IgD-negative memory B cell (primary cell): ENCODE measurements around the gene TATDN2. TPM values are rescaled to one million over a fixed set of nuclear protein-coding genes. Genes with fewer than 3 reads are reported as not detected.
"Not testable (repeated sequence)": the region's sequence is repeated elsewhere in the genome, so short reads cannot be mapped to it uniquely, and the experiment has no call there.

Experiments used
- H3K27ac Mint-ChIP-seq, 3 donors: one replicate each; pipeline ENCODE4 v1.8.0; 2020 to 2022; ENCODE audit warnings: mild to moderate bottlenecking in 3 of 3, mixed read lengths in 3 of 3, moderate library complexity in 1 of 3
- H3K27me3 Mint-ChIP-seq: one replicate; pipeline ENCODE4 v1.8.0; 2021; ENCODE audit warnings: mixed read lengths
- H3K36me3 Mint-ChIP-seq: one replicate; pipeline ENCODE4 v1.8.0; 2020; ENCODE audit warnings: mild to moderate bottlenecking, mixed read lengths
- H3K4me1 Mint-ChIP-seq, 3 donors: one replicate each; pipeline ENCODE4 v1.8.0; 2020 to 2022; ENCODE audit warnings: mixed read lengths in 3 of 3, mild to moderate bottlenecking in 1 of 3
- H3K4me3 Mint-ChIP-seq, 4 donors: one replicate each; pipeline ENCODE4 v1.8.0; 2020 to 2022; ENCODE audit warnings: mild to moderate bottlenecking in 4 of 4, mixed read lengths in 4 of 4, moderate library complexity in 3 of 4
- H3K9me3 Mint-ChIP-seq, 3 donors: one replicate each; pipeline ENCODE4 v1.8.0; 2020 to 2021; ENCODE audit warnings: mixed read lengths in 3 of 3, mild to moderate bottlenecking in 1 of 3
- polyA plus RNA-seq: library from polyadenylated mRNA; unstranded; fragments of 300-500 nt; fragmentation: Illumina TruSeq; gene quantifications from one replicate; pipeline ENCODE4 v1.2.3, GENCODE V29; 2021

TATDN2 gene
- polyA plus RNA-seq, 1 donor from 2014 or later, result 11.6 TPM

- peaks cover 0 to 16% (median 5%) of the 10 kb centered on the region in 3 donors for H3K9me3 Mint-ChIP-seq
- no peaks in the 10 kb centered on the region for H3K27me3 Mint-ChIP-seq
- H3K4me1 Mint-ChIP-seq, result peaks cover 26 to 35% (median 29%) of the 10 kb centered on the region in 3 donors
- H3K36me3 Mint-ChIP-seq, result peaks cover 6% of the 10 kb centered on the region
- peak overlapping the region; percentile 85 to 98 (median 96) for H3K4me3 Mint-ChIP-seq
- peak overlapping the region; percentile 80 to 96 (median 94) for H3K27ac Mint-ChIP-seq
Observed at GRCh38 chr3:10247679-10248183, 528 bp upstream of the TATDN2 start.

- peaks cover 26 to 38% (median 37%) of the 10 kb centered on the region in 3 donors for H3K4me1 Mint-ChIP-seq
- H3K4me3 Mint-ChIP-seq, result peak overlapping the region; percentile 95 to 99 (median 98)
- no peaks in the 10 kb centered on the region for H3K27me3 Mint-ChIP-seq
- peaks cover 11% of the 10 kb centered on the region for H3K36me3 Mint-ChIP-seq
- peak overlapping the region; percentile 90 to 97 (median 92) for H3K27ac Mint-ChIP-seq
- peaks cover 0 to 16% (median 5%) of the 10 kb centered on the region in 3 donors for H3K9me3 Mint-ChIP-seq
Observed at GRCh38 chr3:10248984-10249748, 907 bp downstream of the TATDN2 start.

- Mint-ChIP-seq H3K27ac (peak overlapping the region; percentile 90 to 97 (median 92)), H3K4me1 (peaks cover 31 to 43% (median 38%) of the 10 kb centered on the region in 3 donors), H3K9me3 (peaks cover 0 to 10% (median 2%) of the 10 kb centered on the region in 3 donors), H3K27me3 (no peaks in the 10 kb centered on the region), H3K36me3 (peaks cover 11% of the 10 kb centered on the region), H3K4me3 (peak overlapping the region; percentile 95 to 99 (median 98))
Observed at GRCh38 chr3:10249833-10250232, 1.6 kb downstream of the TATDN2 start.

DNA sequence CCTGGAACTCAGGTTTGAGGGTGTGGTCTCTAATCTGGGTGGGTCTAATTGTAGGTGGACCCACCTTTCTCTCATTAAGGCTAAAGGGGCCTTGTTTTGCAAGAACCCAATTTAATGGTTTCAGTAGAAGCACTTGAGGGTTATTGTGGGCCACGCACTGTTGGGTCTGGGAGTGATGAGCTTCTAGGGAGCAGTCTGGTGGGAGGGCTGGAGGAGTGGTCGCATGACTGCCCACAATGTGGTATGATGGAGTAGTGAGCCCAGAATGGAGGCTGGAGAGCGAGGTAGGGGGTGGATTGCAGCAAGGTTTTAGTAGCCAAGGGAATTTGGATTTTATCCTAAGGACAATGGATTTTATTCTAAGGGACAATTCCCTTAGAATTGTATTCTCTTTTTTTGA, 2.7 kb downstream of the TATDN2 start:
- Mint-ChIP-seq H3K4me1 (peaks cover 34 to 45% (median 38%) of the 10 kb centered on the region in 3 donors), H3K9me3 (peaks cover 0 to 3% (median 0%) of the 10 kb centered on the region in 3 donors), H3K4me3 (peak overlapping the region; percentile 95 to 99 (median 98)), H3K27ac (peak overlapping the region; percentile 80 to 92 (median 90)), H3K36me3 (peaks cover 8% of the 10 kb centered on the region), H3K27me3 (no peaks in the 10 kb centered on the region)

- H3K27ac Mint-ChIP-seq, result peak overlapping the region in 2 of 3 donors; percentile 64 to 69
- H3K36me3 Mint-ChIP-seq, result peaks cover 8% of the 10 kb centered on the region
- H3K27me3 Mint-ChIP-seq, result no peaks in the 10 kb centered on the region
- no peaks in the 10 kb centered on the region for H3K9me3 Mint-ChIP-seq
- peaks cover 32 to 48% (median 35%) of the 10 kb centered on the region in 3 donors for H3K4me1 Mint-ChIP-seq
- H3K4me3 Mint-ChIP-seq, result peak overlapping the region in 2 of 4 donors; percentile 57 to 65
Observed at GRCh38 chr3:10253731-10254130, 5.5 kb downstream of the TATDN2 start.

DNA sequence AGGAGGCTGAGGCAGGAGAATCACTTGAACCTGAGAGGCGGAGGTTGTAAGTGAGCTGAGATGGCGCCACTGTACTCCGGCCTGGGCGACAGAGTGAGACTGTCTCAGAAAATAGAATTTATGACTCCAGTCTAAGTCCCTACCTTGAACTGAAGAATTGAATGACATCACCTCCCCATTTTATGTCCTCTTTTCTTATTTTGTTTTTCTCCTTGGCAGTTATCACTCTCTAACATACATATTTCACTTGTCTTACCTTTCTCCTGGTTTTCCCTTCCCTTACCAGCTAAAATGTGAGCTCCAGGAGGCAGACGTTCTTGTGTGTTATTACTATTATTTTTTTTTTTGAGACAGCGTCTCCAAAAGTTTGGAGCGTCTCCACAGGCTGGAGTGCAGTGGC, 7.6 kb downstream of the TATDN2 start:
- peaks cover 8% of the 10 kb centered on the region for H3K36me3 Mint-ChIP-seq
- H3K27me3 Mint-ChIP-seq, result no peaks in the 10 kb centered on the region
- H3K4me1 Mint-ChIP-seq, result peaks cover 29 to 43% (median 29%) of the 10 kb centered on the region in 3 donors
- no peak overlapping the region for H3K4me3 Mint-ChIP-seq
- no peaks in the 10 kb centered on the region for H3K9me3 Mint-ChIP-seq
- peak overlapping the region in 1 of 3 donors; percentile 12 for H3K27ac Mint-ChIP-seq

DNA sequence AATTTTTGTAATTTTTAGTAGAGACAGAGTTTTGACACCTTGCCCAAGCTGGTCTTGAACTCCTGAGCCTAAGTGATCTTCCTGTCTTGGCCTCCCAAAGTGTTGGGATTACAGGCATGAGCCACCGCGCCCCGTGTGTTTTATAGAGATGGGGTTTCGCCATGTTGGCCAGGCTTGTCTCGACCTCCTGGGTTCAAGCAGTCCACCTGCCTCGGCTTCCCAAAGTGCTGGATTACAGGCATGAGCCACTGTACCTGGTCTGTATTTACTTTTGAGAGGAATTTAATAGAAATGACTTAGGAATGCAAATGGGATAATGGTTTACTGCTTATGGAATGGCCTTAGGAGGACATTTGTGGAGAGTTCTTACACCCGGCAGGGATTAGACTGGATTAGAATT, 10.8 kb downstream of the TATDN2 start:
- Mint-ChIP-seq H3K27ac (peak overlapping the region in 1 of 3 donors; percentile 64), H3K9me3 (no peaks in the 10 kb centered on the region), H3K27me3 (no peaks in the 10 kb centered on the region), H3K4me3 (no peak overlapping the region), H3K4me1 (peaks cover 40 to 48% (median 40%) of the 10 kb centered on the region in 3 donors), H3K36me3 (peaks cover 4% of the 10 kb centered on the region)

DNA sequence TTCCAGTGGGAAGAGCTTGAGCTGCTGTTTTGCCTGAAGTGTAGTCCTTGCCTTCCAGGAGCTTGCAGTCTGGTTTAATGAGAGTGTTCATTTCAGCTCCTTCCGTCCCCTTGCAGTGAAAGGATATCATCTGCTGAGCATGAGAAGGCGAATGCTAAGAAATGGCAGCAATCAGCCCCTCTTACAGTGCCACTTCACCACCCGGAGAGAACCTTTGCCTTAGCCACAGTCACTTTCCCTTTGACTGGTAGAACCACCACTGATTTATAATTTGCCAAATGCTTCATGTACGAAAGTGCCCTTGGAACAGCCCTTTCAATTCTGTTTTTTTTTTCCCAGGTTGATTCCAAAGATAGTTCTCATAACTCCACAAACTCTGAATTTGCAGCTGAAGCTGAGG, 11.5 kb downstream of the TATDN2 start:
- H3K27me3 Mint-ChIP-seq, result no peaks in the 10 kb centered on the region
- H3K27ac Mint-ChIP-seq, result no peak overlapping the region
- H3K9me3 Mint-ChIP-seq, result no peaks in the 10 kb centered on the region
- H3K36me3 Mint-ChIP-seq, result peaks cover 4% of the 10 kb centered on the region
- peaks cover 39 to 45% (median 43%) of the 10 kb centered on the region in 3 donors for H3K4me1 Mint-ChIP-seq
- H3K4me3 Mint-ChIP-seq, result no peak overlapping the region

- Mint-ChIP-seq H3K4me1 (peaks cover 35 to 45% (median 43%) of the 10 kb centered on the region in 3 donors), H3K27me3 (no peaks in the 10 kb centered on the region), H3K9me3 (no peaks in the 10 kb centered on the region), H3K36me3 (peaks cover 4% of the 10 kb centered on the region), H3K4me3 (no peak overlapping the region), H3K27ac (peak overlapping the region in 1 of 3 donors; percentile 43)
Observed at GRCh38 chr3:10260211-10260701, 12.0 kb downstream of the TATDN2 start.

DNA sequence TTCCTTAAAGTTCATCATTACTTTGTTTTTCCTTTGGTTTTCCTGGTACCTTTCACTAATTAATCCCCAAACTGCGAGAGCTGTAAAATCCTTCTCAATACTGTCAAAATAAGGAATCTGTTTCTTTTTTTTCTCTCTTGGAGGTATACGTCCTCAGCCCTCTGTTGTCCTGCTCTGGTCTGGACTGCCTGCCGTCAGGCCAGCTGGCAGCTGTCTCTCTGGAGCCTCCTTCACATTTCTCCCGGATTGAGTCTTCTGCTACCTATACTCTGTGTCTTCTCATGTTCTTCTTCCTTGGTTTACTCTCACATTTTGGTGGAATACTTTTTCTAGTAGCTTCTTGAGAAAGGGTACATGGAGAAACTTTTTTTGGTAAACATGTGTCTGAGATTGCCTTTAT, 13.8 kb downstream of the TATDN2 start:
- Mint-ChIP-seq H3K27ac (peak overlapping the region in 1 of 3 donors; percentile 1), H3K9me3 (no peaks in the 10 kb centered on the region), H3K4me3 (peak overlapping the region in 1 of 4 donors; percentile 50), H3K4me1 (peaks cover 43 to 53% (median 49%) of the 10 kb centered on the region in 3 donors), H3K36me3 (peaks cover 4% of the 10 kb centered on the region), H3K27me3 (no peaks in the 10 kb centered on the region)

DNA sequence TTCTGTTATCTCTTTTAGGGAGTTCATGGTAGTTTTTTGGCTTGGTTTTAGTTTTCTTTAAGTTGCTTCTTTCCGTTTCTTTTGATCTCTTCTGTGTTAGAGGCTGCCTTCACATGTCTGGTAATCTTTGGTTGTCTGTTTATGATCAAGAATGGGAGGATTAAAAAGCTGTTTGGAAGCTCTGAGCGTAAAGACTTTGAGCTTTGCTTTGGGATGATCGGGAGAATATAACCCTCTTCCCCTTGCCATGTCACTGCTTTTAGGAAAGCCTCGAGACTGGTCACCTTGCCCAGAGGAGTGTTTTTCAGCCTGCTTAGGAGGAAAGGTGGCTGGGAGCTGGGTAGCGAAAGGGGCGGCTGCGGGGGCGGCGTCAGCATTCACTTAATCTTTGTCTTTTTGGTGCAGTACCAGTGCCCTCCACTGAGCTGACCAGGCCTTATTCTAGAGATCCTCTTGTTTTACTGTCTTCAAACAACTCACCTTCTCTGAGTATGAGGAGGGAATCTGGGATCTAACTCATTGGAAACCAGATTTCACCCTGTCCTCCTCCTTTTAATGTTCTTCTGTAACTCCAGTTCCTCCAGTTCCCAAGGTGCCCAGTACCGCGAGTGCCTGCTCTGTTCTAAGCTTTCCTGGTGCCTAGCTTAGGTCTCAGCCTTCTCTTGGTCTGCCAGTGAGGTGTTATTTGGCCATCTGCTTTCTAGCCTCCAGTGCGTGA, 15.5 kb downstream of the TATDN2 start:
- H3K27me3 Mint-ChIP-seq, result no peaks in the 10 kb centered on the region
- no peaks in the 10 kb centered on the region for H3K9me3 Mint-ChIP-seq
- peak overlapping the region in 3 of 4 donors; percentile 13 to 52 (median 35) for H3K4me3 Mint-ChIP-seq
- peak overlapping the region; percentile 57 to 77 (median 65) for H3K27ac Mint-ChIP-seq
- H3K36me3 Mint-ChIP-seq, result peaks cover 6% of the 10 kb centered on the region
- peaks cover 47 to 58% (median 51%) of the 10 kb centered on the region in 3 donors for H3K4me1 Mint-ChIP-seq

DNA sequence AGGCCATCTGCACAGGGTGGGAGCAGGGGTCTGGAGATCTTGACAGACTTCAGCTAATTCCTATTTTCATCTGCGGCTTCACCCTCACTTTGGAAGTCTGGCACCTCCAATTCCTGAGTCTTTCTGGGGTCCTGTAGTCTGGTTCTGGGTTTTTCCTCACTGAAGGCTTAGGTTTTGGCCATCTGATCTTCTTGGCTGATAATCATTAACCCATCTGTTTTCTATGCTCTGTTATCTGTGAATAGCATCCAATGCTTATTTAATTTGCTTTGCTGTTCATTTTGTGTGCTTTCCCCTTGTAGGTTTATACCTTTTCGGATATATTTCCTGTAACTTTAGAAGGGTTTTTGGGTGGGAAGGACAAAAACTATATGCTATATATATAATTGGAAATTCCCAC, 17.6 kb downstream of the TATDN2 start:
- Mint-ChIP-seq H3K9me3 (no peaks in the 10 kb centered on the region), H3K27me3 (no peaks in the 10 kb centered on the region)

GRCh38 chr3:10266936-10267335, 18.7 kb downstream of the TATDN2 start:
- H3K4me3 Mint-ChIP-seq, result peak overlapping the region in 1 of 4 donors; percentile 1

More for the DNA sequence above, 17.6 kb downstream of the TATDN2 start:
- Mint-ChIP-seq H3K4me1 (peaks cover 35 to 46% (median 41%) of the 10 kb centered on the region in 3 donors), H3K4me3 (no peak overlapping the region), H3K27ac (peak overlapping the region in 2 of 3 donors; percentile 3 to 76), H3K36me3 (peaks cover 5% of the 10 kb centered on the region)

GRCh38 chr3:10268116-10268515, 19.9 kb downstream of the TATDN2 start:
- H3K4me3 Mint-ChIP-seq, result no peak overlapping the region
- no peak overlapping the region for H3K27ac Mint-ChIP-seq
- no peaks in the 10 kb centered on the region for H3K9me3 Mint-ChIP-seq
- H3K36me3 Mint-ChIP-seq, result peaks cover 4% of the 10 kb centered on the region
- H3K27me3 Mint-ChIP-seq, result no peaks in the 10 kb centered on the region
- H3K4me1 Mint-ChIP-seq, result peaks cover 29 to 36% (median 32%) of the 10 kb centered on the region in 3 donors

More at GRCh38 chr3:10266936-10267335, 18.7 kb downstream of the TATDN2 start:
- peaks cover 31 to 37% (median 34%) of the 10 kb centered on the region in 3 donors for H3K4me1 Mint-ChIP-seq
- H3K27me3 Mint-ChIP-seq, H3K27ac Mint-ChIP-seq, H3K36me3 Mint-ChIP-seq, H3K9me3 Mint-ChIP-seq: not testable (repeated sequence)

DNA sequence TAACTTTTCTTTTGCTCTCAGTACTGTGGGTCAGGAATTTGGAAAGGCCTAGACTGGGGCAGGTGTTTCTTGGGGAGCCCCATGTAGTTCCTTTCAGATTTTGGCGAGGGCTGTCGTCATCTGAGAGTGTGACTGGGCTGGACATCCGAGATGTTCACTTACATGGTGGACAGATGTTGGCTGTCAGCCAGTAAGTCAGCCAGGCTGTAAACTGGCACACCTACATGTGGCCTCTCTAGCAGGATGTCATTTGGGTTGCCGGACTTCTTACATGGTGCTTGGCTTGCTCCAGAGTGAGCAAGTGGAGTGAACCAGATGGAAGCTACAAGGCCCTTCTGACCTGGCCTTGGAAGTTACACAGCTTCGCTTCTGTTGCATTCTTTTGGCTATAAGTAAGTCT, 20.7 kb downstream of the TATDN2 start:
- Mint-ChIP-seq H3K4me3 (no peak overlapping the region), H3K9me3 (no peaks in the 10 kb centered on the region), H3K27ac (no peak overlapping the region), H3K36me3 (peaks cover 2% of the 10 kb centered on the region), H3K4me1 (peaks cover 28 to 36% (median 31%) of the 10 kb centered on the region in 3 donors), H3K27me3 (no peaks in the 10 kb centered on the region)
